Neuronal stem cell (in vitro differentiated cells): Measurements from ENCODE around the gene ANKH.

Source experiments
- DNase-seq: peaks from one replicate; pipeline ENCODE4 v3.0.0-alpha.2; 2013; ENCODE audit warnings: low spot score
- H2AFZ ChIP-seq: one replicate; pipeline ENCODE4 v1.6.1; 2013; ENCODE audit warnings: mild to moderate bottlenecking, low read length, inconsistent platforms
- H2AK5ac ChIP-seq: 2 replicates; pipeline ENCODE4 v1.6.1; 2013; ENCODE audit warnings: low read depth, mild to moderate bottlenecking, inconsistent platforms, low read length, moderate library complexity, mixed read lengths
- H2BK120ac ChIP-seq: 2 replicates; pipeline ENCODE4 v1.6.1; 2013; ENCODE audit warnings: low read depth, mild to moderate bottlenecking, inconsistent platforms, low read length, moderate library complexity, mixed read lengths
- H2BK12ac ChIP-seq: one replicate; pipeline ENCODE4 v1.6.1; 2013; ENCODE audit warnings: low read length, inconsistent platforms
- H2BK15ac ChIP-seq: 2 replicates; pipeline ENCODE4 v1.6.1; 2013; ENCODE audit warnings: mild to moderate bottlenecking, low read length, inconsistent platforms, mixed read lengths
- H2BK5ac ChIP-seq: one replicate; pipeline ENCODE4 v1.6.1; 2013; ENCODE audit warnings: inconsistent platforms, mild to moderate bottlenecking, low read length, moderate library complexity
- H3K14ac ChIP-seq: one replicate; pipeline ENCODE4 v1.6.1; 2013; ENCODE audit warnings: low read length, inconsistent platforms
- H3K18ac ChIP-seq: 2 replicates; pipeline ENCODE4 v1.6.1; 2013; ENCODE audit warnings: low read length, inconsistent platforms
- H3K23ac ChIP-seq: 2 replicates; pipeline ENCODE4 v1.6.1; 2013; ENCODE audit warnings: low read depth, mild to moderate bottlenecking, mixed read lengths, low read length, inconsistent platforms; ENCODE audit not compliant: poor library complexity
- H3K27ac ChIP-seq: replicated peaks from 3 replicates; pipeline ENCODE4 v1.5.1; 2013; ENCODE audit warnings: low read length, inconsistent platforms
- H3K27me3 ChIP-seq, 3 experiments: 2 replicates each; pipeline ENCODE4 v1.6.1; 2013; ENCODE audit warnings: low read length in 3 of 3, mild to moderate bottlenecking in 2 of 3, inconsistent platforms in 1 of 3, low read depth in 1 of 3, mixed read lengths in 1 of 3, moderate library complexity in 1 of 3; ENCODE audit not compliant: control insufficient read depth in 3 of 3, insufficient read depth in 3 of 3
- H3K36me3 ChIP-seq, 2 donors: replicated peaks in 1 of 2; 2 replicates each; pipeline ENCODE4 v1.6.1; 2013; ENCODE audit warnings: low read length in 2 of 2; ENCODE audit not compliant: control insufficient read depth in 2 of 2, insufficient read depth in 2 of 2
- H3K4ac ChIP-seq: 2 replicates; pipeline ENCODE4 v1.6.1; 2013; ENCODE audit warnings: inconsistent platforms, mild to moderate bottlenecking, low read length, moderate library complexity
- H3K4me1 ChIP-seq, 2 donors: 1 replicate in 1 of 2; 2 replicates in 1 of 2; pipeline ENCODE4 v1.6.1; 2013; ENCODE audit warnings: low read length in 2 of 2, low read depth in 1 of 2; ENCODE audit not compliant: control insufficient read depth in 2 of 2, insufficient read depth in 1 of 2
- H3K4me2 ChIP-seq: one replicate; pipeline ENCODE4 v1.6.1; 2013; ENCODE audit warnings: mild to moderate bottlenecking, low read length, inconsistent platforms; ENCODE audit not compliant: insufficient read depth, poor library complexity, severe bottlenecking
- H3K4me3 ChIP-seq, 2 donors: 2 replicates each; pipeline ENCODE4 v1.5.1; 2013; ENCODE audit warnings: low read length in 2 of 2, mild to moderate bottlenecking in 2 of 2, inconsistent platforms in 1 of 2, moderate library complexity in 1 of 2
- H3K79me1 ChIP-seq: one replicate; pipeline ENCODE4 v1.6.1; 2013; ENCODE audit warnings: low read depth, mild to moderate bottlenecking, inconsistent platforms, low read length, moderate library complexity
- H3K9ac ChIP-seq: one replicate; pipeline ENCODE4 v1.6.1; 2013; ENCODE audit warnings: mild to moderate bottlenecking, low read depth, low read length, inconsistent platforms; ENCODE audit not compliant: poor library complexity
- H3K9me3 ChIP-seq, 2 donors: replicated peaks in 1 of 2; 2 replicates each; pipeline versions ENCODE3 to v1.6.1; 2013; ENCODE audit warnings: low read length in 2 of 2, mild to moderate bottlenecking in 2 of 2, inconsistent platforms in 1 of 2, low read depth in 1 of 2, mixed read lengths in 1 of 2, moderate library complexity in 1 of 2; ENCODE audit not compliant: control insufficient read depth in 2 of 2, insufficient read depth in 1 of 2
- H4K8ac ChIP-seq: one replicate; pipeline ENCODE4 v1.6.1; 2013; ENCODE audit warnings: low read depth, mild to moderate bottlenecking, inconsistent platforms, low read length, moderate library complexity
- H4K91ac ChIP-seq: one replicate; pipeline ENCODE4 v1.6.1; 2013; ENCODE audit warnings: low read length, low read depth, mild to moderate bottlenecking, inconsistent platforms; ENCODE audit not compliant: poor library complexity
- WGBS, 2 donors: extraction: QIAGEN DNeasy Blood & Tissue Kit; methylation state at CpG; one replicate each; pipeline ENCODE4 v1.1.7; 2013; ENCODE audit warnings: missing lambda C conversion rate in 2 of 2, mixed read lengths in 1 of 2; ENCODE audit not compliant: insufficient read length in 2 of 2, insufficient replicate concordance in 1 of 2; ENCODE audit errors: extremely low coverage in 2 of 2; 5-methylcytosine and 5-hydroxymethylcytosine counted together

Gene ANKH

DNA sequence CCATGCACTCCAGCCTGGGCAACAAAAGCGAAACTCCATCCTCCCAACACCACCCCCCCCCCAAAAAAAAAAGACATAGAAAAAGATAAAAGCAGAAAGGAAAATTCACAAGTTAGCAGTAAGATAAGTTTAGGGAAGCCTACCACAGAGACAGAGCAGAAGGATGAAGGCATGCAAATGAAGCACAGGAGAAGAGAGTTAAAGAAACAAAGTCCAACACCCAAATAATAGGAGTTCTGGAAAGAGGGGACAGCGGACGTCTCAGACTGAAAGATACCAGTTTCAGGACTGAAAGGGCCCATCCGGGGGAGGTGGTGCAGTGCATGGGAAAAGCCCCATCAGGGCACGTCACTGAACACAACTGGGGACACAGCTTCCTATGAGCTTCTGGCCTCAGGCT is 152.8 kb downstream of the ANKH start:
- Histone ChIP-seq H4K8ac (no peak overlapping the region), H3K4ac (no peak overlapping the region), H3K36me3 (peaks cover 2 to 28% of the 10 kb centered on the region in 2 donors), H2AK5ac (no peak overlapping the region), H2BK12ac (no peak overlapping the region), H3K18ac (no peak overlapping the region), H3K9ac (no peak overlapping the region), H3K27ac (no peak overlapping the region), H3K9me3 (peaks cover 3 to 5% of the 10 kb centered on the region in 2 donors), H3K4me2 (no peak overlapping the region), H2BK5ac (no peak overlapping the region), H4K91ac (no peak overlapping the region), H2AFZ (no peak overlapping the region), H3K27me3 (no peaks in the 10 kb centered on the region), H2BK15ac (no peak overlapping the region), H3K23ac (no peak overlapping the region), H3K4me1 (no peaks in the 10 kb centered on the region), H3K4me3 (no peak overlapping the region), H3K14ac (no peak overlapping the region), H2BK120ac (no peak overlapping the region), H3K79me1 (no peaks in the 10 kb centered on the region)
- no CpG with 5 or more reads among the region's 5 CpGs for WGBS, 2 donors
- DNase-seq: no peak

DNA sequence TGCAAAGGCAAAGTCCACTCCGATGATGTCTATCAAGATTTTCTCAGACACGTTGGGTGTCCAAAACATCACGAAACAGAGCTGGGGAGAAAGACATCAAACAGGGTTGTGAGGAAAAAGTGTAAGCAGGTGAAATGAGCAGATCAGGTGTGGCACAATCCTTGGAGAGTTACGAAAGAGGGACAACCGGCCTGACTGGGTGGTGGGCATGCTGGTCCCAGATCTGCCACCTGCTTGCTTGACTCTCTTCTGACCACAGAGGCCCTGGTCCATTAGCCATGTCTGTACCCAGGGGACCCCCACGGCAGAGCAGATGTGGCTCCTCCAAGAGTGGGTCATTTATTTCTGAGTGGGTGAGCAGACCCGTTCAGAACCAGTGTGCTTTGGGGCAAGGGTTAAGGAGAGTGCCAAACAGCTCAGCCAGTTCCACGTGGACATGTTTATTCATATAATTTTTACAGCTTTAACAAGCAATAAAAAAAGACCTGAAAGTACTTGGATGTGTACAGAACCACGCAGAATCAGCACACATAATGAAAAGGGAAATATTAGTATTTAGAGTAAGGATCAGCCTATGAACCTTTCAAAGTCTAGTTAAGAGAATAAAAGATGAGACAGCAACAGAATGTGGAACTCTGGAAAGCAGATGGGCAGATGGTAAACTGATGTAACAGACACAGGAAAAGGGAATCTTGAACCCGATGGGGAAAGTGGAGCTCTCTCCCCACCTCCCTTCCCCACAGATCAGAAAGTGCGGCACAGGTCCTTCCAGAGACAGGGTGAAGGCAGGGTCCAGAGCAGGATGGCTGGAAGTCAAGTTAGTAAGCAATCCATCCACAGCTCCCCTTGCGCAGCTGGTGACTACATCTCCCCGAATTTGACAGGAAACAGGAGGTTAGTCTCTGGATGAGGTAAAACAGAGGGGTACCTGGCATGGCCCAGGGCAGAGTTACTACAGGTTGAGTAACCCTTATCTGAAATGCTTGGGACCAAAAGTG is 154.5 kb downstream of the ANKH start:
- Histone ChIP-seq H3K4me2 (no peak overlapping the region), H4K91ac (no peak overlapping the region), H2BK15ac (no peak overlapping the region), H2BK120ac (no peak overlapping the region), H3K9ac (no peak overlapping the region), H3K4me3 (no peak overlapping the region), H3K79me1 (no peaks in the 10 kb centered on the region), H3K4ac (no peak overlapping the region), H3K23ac (no peak overlapping the region), H4K8ac (no peak overlapping the region), H3K27me3 (no peaks in the 10 kb centered on the region), H2AFZ (no peak overlapping the region), H3K14ac (no peak overlapping the region), H3K18ac (no peak overlapping the region), H2BK5ac (no peak overlapping the region), H2AK5ac (no peak overlapping the region), H3K4me1 (no peaks in the 10 kb centered on the region), H3K9me3 (peaks cover 9 to 15% of the 10 kb centered on the region in 2 donors), H3K27ac (no peak overlapping the region), H2BK12ac (no peak overlapping the region), H3K36me3 (peaks cover 18 to 46% of the 10 kb centered on the region in 2 donors)
- no CpG with 5 or more reads among the region's 13 CpGs for WGBS, 2 donors
- no peak for DNase-seq

DNA sequence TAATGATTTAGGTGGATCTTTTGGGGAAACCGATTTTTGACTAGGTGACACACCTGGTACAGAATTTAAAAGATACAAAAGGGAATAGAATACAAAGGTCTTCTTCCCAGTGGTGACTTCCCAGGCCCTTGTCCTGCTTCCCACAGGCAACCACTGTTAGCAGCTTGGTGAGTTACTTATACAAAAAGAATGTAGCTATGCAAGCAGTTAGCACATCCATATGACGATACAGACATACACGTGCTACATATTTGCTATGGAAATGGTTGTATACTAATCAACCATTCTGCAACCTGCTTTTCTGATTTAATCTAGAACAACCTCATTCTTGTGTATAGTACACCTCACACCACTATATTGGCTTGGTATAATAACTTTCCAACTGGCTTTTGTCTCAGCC is 156.1 kb downstream of the ANKH start:
- Histone ChIP-seq H3K23ac (no peak overlapping the region), H2AK5ac (no peak overlapping the region), H3K79me1 (no peaks in the 10 kb centered on the region), H3K14ac (no peak overlapping the region), H3K4me2 (no peak overlapping the region), H2BK15ac (no peak overlapping the region), H3K4me3 (no peak overlapping the region), H4K8ac (no peak overlapping the region), H3K27ac (no peak overlapping the region), H3K36me3 (peaks cover 29 to 61% of the 10 kb centered on the region in 2 donors), H4K91ac (no peak overlapping the region), H3K27me3 (no peaks in the 10 kb centered on the region), H3K18ac (no peak overlapping the region), H2BK5ac (no peak overlapping the region), H2BK120ac (no peak overlapping the region), H3K9me3 (peaks cover 10 to 19% of the 10 kb centered on the region in 2 donors), H2AFZ (no peak overlapping the region), H3K9ac (no peak overlapping the region), H3K4ac (no peak overlapping the region), H2BK12ac (no peak overlapping the region), H3K4me1 (no peaks in the 10 kb centered on the region)
- no peak for DNase-seq
- WGBS, 2 donors: no CpG with 5 or more reads among the region's 3 CpGs

DNA sequence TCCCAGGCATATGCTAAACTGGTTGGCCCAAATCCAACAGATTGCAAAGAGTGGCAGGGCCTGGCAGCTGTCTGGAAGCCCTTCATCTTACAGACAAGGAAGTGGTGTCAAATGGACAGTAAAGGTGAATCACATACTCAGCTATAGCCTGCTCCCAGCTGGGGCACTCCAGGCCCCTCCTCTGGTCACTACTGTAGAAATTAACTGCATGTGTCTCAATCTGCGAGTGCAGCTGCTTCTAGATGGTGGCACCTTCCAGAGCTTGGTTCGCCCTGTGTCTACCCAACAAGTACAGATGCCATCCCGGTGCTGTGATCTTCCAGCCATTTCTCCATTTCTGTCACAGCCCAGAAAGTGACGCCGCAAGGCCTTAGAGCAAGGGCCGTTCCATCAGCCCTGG is 156.9 kb downstream of the ANKH start:
- no peak overlapping the region for H3K14ac ChIP-seq
- no peak overlapping the region for H2BK5ac ChIP-seq
- no CpG with 5 or more reads among the region's 6 CpGs for WGBS, 2 donors
- no peak overlapping the region for H3K18ac ChIP-seq
- no peaks in the 10 kb centered on the region for H3K4me1 ChIP-seq
- H4K8ac ChIP-seq: no peak overlapping the region
- no peak overlapping the region for H3K23ac ChIP-seq
- DNase-seq: no peak
- no peak overlapping the region for H2BK120ac ChIP-seq
- no peak overlapping the region for H3K27ac ChIP-seq
- no peaks in the 10 kb centered on the region for H3K79me1 ChIP-seq
- no peak overlapping the region for H3K4ac ChIP-seq
- no peak overlapping the region for H2BK15ac ChIP-seq
- no peak overlapping the region for H4K91ac ChIP-seq
- H3K4me3 ChIP-seq: no peak overlapping the region
- H2AFZ ChIP-seq: no peak overlapping the region
- no peak overlapping the region for H2BK12ac ChIP-seq
- H2AK5ac ChIP-seq: no peak overlapping the region
- H3K9ac ChIP-seq: no peak overlapping the region
- no peak overlapping the region for H3K4me2 ChIP-seq
- H3K36me3 ChIP-seq: peaks cover 29 to 69% of the 10 kb centered on the region in 2 donors
- H3K27me3 ChIP-seq: no peaks in the 10 kb centered on the region
- H3K9me3 ChIP-seq: peaks cover 7 to 19% of the 10 kb centered on the region in 2 donors
